Measurements from ENCODE around the gene OR10A6.
A peak's percentile ranks its signal among the peaks of the same experiment; 100 is the strongest.

OR10A6 gene

GRCh38 chr11:7931168-7931567 lies at the start of gene OR10A6:
OR10A6 (minus strand) TSS chr11:7931268; CDS start chr11:7928662, 2,606 bp downstream.
- no peak for DNase-seq

- no peak for DNase-seq
Measured at GRCh38 chr11:7977232-7977917, 46.3 kb upstream of the OR10A6 start.

- DNase-seq = no peak
Measured at GRCh38 chr11:7974668-7975067, 43.6 kb upstream of the OR10A6 start.

GRCh38 chr11:7973011-7973410 lies 41.9 kb upstream of the OR10A6 start:
- DNase-seq = no peak

- no peak for DNase-seq
Measured at GRCh38 chr11:7971846-7972245, 40.8 kb upstream of the OR10A6 start.

GRCh38 chr11:7969756-7970646 lies 38.9 kb upstream of the OR10A6 start:
- no peak for DNase-seq

GRCh38 chr11:7968686-7969085 lies 37.6 kb upstream of the OR10A6 start:
- DNase-seq = no peak

- no peak for DNase-seq
Measured at GRCh38 chr11:7967826-7968225, 36.8 kb upstream of the OR10A6 start.

- no peak for DNase-seq
Measured at GRCh38 chr11:7967097-7967496, 36.0 kb upstream of the OR10A6 start.

GRCh38 chr11:7965386-7965785 lies 34.3 kb upstream of the OR10A6 start, which contains the start of gene NLRP10:
NLRP10 (minus strand) TSS chr11:7965447; CDS start chr11:7963495, 1,952 bp downstream.
- DNase-seq = no peak

GRCh38 chr11:7964873-7965272 lies 33.8 kb upstream of the OR10A6 start:
- DNase-seq = no peak

- DNase-seq = no peak
Measured at GRCh38 chr11:7964261-7964660, 33.2 kb upstream of the OR10A6 start.

- no peak for DNase-seq
Measured at GRCh38 chr11:7955191-7955590, 24.1 kb upstream of the OR10A6 start.

- DNase-seq = no peak
Measured at GRCh38 chr11:7949934-7950333, 18.9 kb upstream of the OR10A6 start.

GRCh38 chr11:7944123-7944522 lies 13.1 kb upstream of the OR10A6 start:
- DNase-seq = no peak

GRCh38 chr11:7941608-7942007 lies 10.5 kb upstream of the OR10A6 start, which contains the start of gene OR10A3:
OR10A3 (minus strand) TSS chr11:7941708; CDS start chr11:7939520, 2,188 bp downstream.
- DNase-seq = no peak

- no peak for DNase-seq
Measured at GRCh38 chr11:7941146-7941545, 10.1 kb upstream of the OR10A6 start.

GRCh38 chr11:7936615-7937014 lies 5.5 kb upstream of the OR10A6 start:
- DNase-seq = peak; percentile 19

- DNase-seq = no peak
Measured at GRCh38 chr11:7927635-7928034, 3.4 kb downstream of the OR10A6 start.

- DNase-seq = no peak
Measured at GRCh38 chr11:7924536-7924935, 6.5 kb downstream of the OR10A6 start.

GRCh38 chr11:7918141-7918540 lies 12.9 kb downstream of the OR10A6 start:
- no peak for DNase-seq

GRCh38 chr11:7911011-7911410 lies 20.1 kb downstream of the OR10A6 start:
- no peak for DNase-seq

GRCh38 chr11:7910286-7910788 lies 20.7 kb downstream of the OR10A6 start:
- DNase-seq = no peak

Measured in COR-L47 (cell line).